T-cell (primary cell): ENCODE results near the gene DLG2. TPM values are rescaled to one million over a fixed set of nuclear protein-coding genes. Genes with fewer than 3 reads are reported as not detected.

Experiments
- ATAC-seq, 4 experiments: fragments of 200-7000 bp in 3 of 4; fragments of 150-1000 bp in 1 of 4; cut with Tn5 transposase; replicated peaks in 1 of 4; 1 replicate in 3 of 4; 2 replicates in 1 of 4; pipeline ENCODE4 v1.10.0; 2021; ENCODE audit warnings: moderate library complexity in 3 of 4, mild to moderate bottlenecking in 2 of 4, moderate number of reproducible peaks in 1 of 4
- CTCF ChIA-PET, 2 donors: fragments of 300-600 bp; sonication (Branson Sonifier 250); formaldehyde crosslinking; loops; one replicate each; lab custom pipeline; 2022; ENCODE audit warnings: antibody characterized with exemption in 2 of 2; lab: Charles Lee
- POLR2A ChIA-PET, 2 donors: fragments of 300-600 bp; sonication (Branson Sonifier 250); formaldehyde crosslinking; loops; one replicate each; lab custom pipeline; 2022; ENCODE audit warnings: antibody characterized with exemption in 2 of 2; lab: Charles Lee
- DNase-seq, 35 experiments: peaks; one replicate each; pipeline versions ENCODE4 v3.0.0 to v3.0.0-alpha.2; 2013 to 2023
- H3K27ac ChIP-seq: one replicate; pipeline ENCODE4 v1.5.1; 2013; ENCODE audit warnings: low read length
- H3K27me3 ChIP-seq, 2 experiments: replicated peaks in 1 of 2; 1 replicate in 1 of 2; 2 replicates in 1 of 2; pipeline versions ENCODE4 v1.6.1 to v1.7.0; 2013; ENCODE audit warnings: low read length in 1 of 2, mixed read lengths in 1 of 2; ENCODE audit not compliant: control insufficient read depth in 2 of 2, insufficient read depth in 2 of 2; ENCODE audit errors: extremely low read depth in 1 of 2
- H3K36me3 ChIP-seq, 2 donors: 1 replicate in 1 of 2; 2 replicates in 1 of 2; pipeline versions ENCODE4 v1.6.1 to v1.7.0; 2013; ENCODE audit warnings: low read length in 1 of 2; ENCODE audit not compliant: control insufficient read depth in 2 of 2, insufficient read depth in 1 of 2; ENCODE audit errors: extremely low read depth in 1 of 2
- H3K4me1 ChIP-seq, 2 experiments: 1 replicate in 1 of 2; 2 replicates in 1 of 2; pipeline versions ENCODE4 v1.6.1 to v1.7.0; 2013; ENCODE audit warnings: low read length in 2 of 2, mixed read lengths in 1 of 2; ENCODE audit not compliant: insufficient read depth in 2 of 2, control insufficient read depth in 1 of 2; ENCODE audit errors: extremely low read depth in 1 of 2
- H3K4me3 ChIP-seq, 2 donors: 1 replicate in 1 of 2; 2 replicates in 1 of 2; pipeline versions ENCODE4 v1.5.1 to v1.7.0; 2013; ENCODE audit warnings: mild to moderate bottlenecking in 2 of 2, low read length in 1 of 2, moderate library complexity in 1 of 2; ENCODE audit not compliant: control insufficient read depth in 1 of 2; ENCODE audit errors: extremely low read depth in 1 of 2
- H3K9me3 ChIP-seq: 2 replicates; pipeline ENCODE4 v1.7.0; 2013
- H3K27ac Mint-ChIP-seq, 2 donors: one replicate each; pipeline ENCODE4 v1.8.0; 2020 to 2021; ENCODE audit warnings: mild to moderate bottlenecking in 2 of 2, mixed read lengths in 2 of 2
- H3K27me3 Mint-ChIP-seq, 2 donors: one replicate each; pipeline ENCODE4 v1.8.0; 2021 to 2022; ENCODE audit warnings: mixed read lengths in 2 of 2
- H3K36me3 Mint-ChIP-seq: one replicate; pipeline ENCODE4 v1.8.0; 2021; ENCODE audit warnings: mixed read lengths
- H3K4me1 Mint-ChIP-seq, 3 donors: one replicate each; pipeline ENCODE4 v1.8.0; 2020 to 2022; ENCODE audit warnings: mixed read lengths in 3 of 3, mild to moderate bottlenecking in 1 of 3
- H3K4me3 Mint-ChIP-seq, 3 donors: one replicate each; pipeline ENCODE4 v1.8.0; 2020 to 2022; ENCODE audit warnings: mild to moderate bottlenecking in 3 of 3, mixed read lengths in 3 of 3, moderate library complexity in 3 of 3
- H3K9me3 Mint-ChIP-seq, 3 donors: one replicate each; pipeline ENCODE4 v1.8.0; 2020 to 2022; ENCODE audit warnings: mixed read lengths in 3 of 3
- WGBS: methylation state at CpG from one replicate; pipeline ENCODE4 v1.1.5; 2013; ENCODE audit warnings: missing lambda C conversion rate; ENCODE audit not compliant: insufficient coverage; 5-methylcytosine and 5-hydroxymethylcytosine counted together
- total RNA-seq, 35 experiments: library from RNA in 6 of 35; stranded (reverse) in 6 of 35; fragments of 120-200 nt in 1 of 35; gene quantifications; one replicate each; pipeline versions ENCODE4 v1.2.1 to v1.2.4 and lab custom pipeline; 2013 to 2026

DLG2 gene
- total RNA-seq, 5 donors from 2014 or later (not counting 1 experiment from before 2014, with no cell fraction given): 2.3 to 4.1 (median 2.9) TPM

GRCh38 chr11:83957038-83957900, 1669.9 kb downstream of the DLG2 start:
- Mint-ChIP-seq H3K27me3 (no peaks in the 10 kb centered on the region), H3K36me3 (no peaks in the 10 kb centered on the region), H3K4me1 (no peaks in the 10 kb centered on the region), H3K4me3 (no peak overlapping the region), H3K9me3 (peaks cover 0 to 5% (median 0%) of the 10 kb centered on the region in 3 donors), H3K27ac (no peak overlapping the region)
- Histone ChIP-seq H3K27ac (no peak overlapping the region), H3K27me3 (no peaks in the 10 kb centered on the region), H3K4me3 (no peak overlapping the region), H3K36me3 (no peaks in the 10 kb centered on the region), H3K9me3 (no peaks in the 10 kb centered on the region), H3K4me1 (no peaks in the 10 kb centered on the region)
- CTCF ChIA-PET: no interaction called here
- POLR2A ChIA-PET: no interaction called here
- DNase-seq (no peak), ATAC-seq (no peak)
- WGBS: 46% methylated on average over 2 of the region's 2 CpGs

- ChIA-PET POLR2A (no interaction called here), CTCF (no interaction called here)
- no peak overlapping the region for H3K4me3 Mint-ChIP-seq
- no peaks in the 10 kb centered on the region for H3K36me3 Mint-ChIP-seq
- Histone ChIP-seq H3K4me3 (no peak overlapping the region), H3K27ac (no peak overlapping the region), H3K4me1 (no peaks in the 10 kb centered on the region), H3K36me3 (no peaks in the 10 kb centered on the region), H3K9me3 (no peaks in the 10 kb centered on the region), H3K27me3 (no peaks in the 10 kb centered on the region)
- H3K4me1 Mint-ChIP-seq: no peaks in the 10 kb centered on the region
- no peaks in the 10 kb centered on the region for H3K27me3 Mint-ChIP-seq
- WGBS: 84% methylated on average over 7 of the region's 10 CpGs
- DNase-seq: no peak
- no peak overlapping the region for H3K27ac Mint-ChIP-seq
- ATAC-seq: no peak
- peaks cover 0 to 12% (median 6%) of the 10 kb centered on the region in 3 donors for H3K9me3 Mint-ChIP-seq
These were observed 1670.9 kb downstream of the DLG2 start for GRCh38 chr11:83956119-83956697.

DNA sequence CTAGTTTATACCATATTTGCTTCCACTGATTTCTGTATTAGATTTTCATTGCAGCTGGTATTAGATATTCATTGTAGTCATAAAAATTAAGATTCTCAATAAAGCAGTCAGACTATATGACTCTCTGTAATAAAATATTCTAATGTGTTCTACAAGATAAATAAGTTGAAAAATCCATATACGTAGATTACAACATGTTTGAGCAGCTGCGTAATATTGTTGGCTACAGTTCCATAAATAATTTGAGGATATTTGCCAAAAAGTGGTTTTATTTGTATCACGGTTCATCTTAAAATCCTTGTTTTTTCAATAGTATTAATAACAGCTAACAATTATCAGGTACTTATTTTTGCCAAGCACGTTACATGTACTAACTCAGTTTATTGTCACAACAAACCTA, 1672.4 kb downstream of the DLG2 start:
- ChIA-PET POLR2A (no interaction called here), CTCF (no interaction called here)
- Mint-ChIP-seq H3K36me3 (no peaks in the 10 kb centered on the region), H3K27ac (no peak overlapping the region), H3K4me1 (no peaks in the 10 kb centered on the region), H3K9me3 (peaks cover 0 to 13% (median 7%) of the 10 kb centered on the region in 3 donors), H3K27me3 (no peaks in the 10 kb centered on the region), H3K4me3 (no peak overlapping the region)
- DNase-seq (no peak), ATAC-seq (no peak)
- H3K4me1 ChIP-seq: no peaks in the 10 kb centered on the region
- no peak overlapping the region for H3K27ac ChIP-seq
- no peaks in the 10 kb centered on the region for H3K27me3 ChIP-seq
- H3K36me3 ChIP-seq: no peaks in the 10 kb centered on the region
- no peaks in the 10 kb centered on the region for H3K9me3 ChIP-seq
- no peak overlapping the region for H3K4me3 ChIP-seq
- WGBS: no CpG with 5 or more reads among the region's 4 CpGs

GRCh38 chr11:83951521-83951920, 1675.6 kb downstream of the DLG2 start:
- Mint-ChIP-seq H3K27me3 (no peaks in the 10 kb centered on the region), H3K9me3 (peaks cover 0 to 8% (median 7%) of the 10 kb centered on the region in 3 donors), H3K36me3 (no peaks in the 10 kb centered on the region), H3K4me3 (no peak overlapping the region), H3K27ac (no peak overlapping the region), H3K4me1 (no peaks in the 10 kb centered on the region)
- Histone ChIP-seq H3K4me3 (no peak overlapping the region), H3K4me1 (no peaks in the 10 kb centered on the region), H3K27me3 (no peaks in the 10 kb centered on the region), H3K9me3 (no peaks in the 10 kb centered on the region), H3K36me3 (no peaks in the 10 kb centered on the region), H3K27ac (no peak overlapping the region)
- CTCF ChIA-PET: no interaction called here
- 57% methylated on average over 1 of the region's 1 CpG for WGBS
- no peak for DNase-seq
- ATAC-seq: no peak
- POLR2A ChIA-PET: no interaction called here

DNA sequence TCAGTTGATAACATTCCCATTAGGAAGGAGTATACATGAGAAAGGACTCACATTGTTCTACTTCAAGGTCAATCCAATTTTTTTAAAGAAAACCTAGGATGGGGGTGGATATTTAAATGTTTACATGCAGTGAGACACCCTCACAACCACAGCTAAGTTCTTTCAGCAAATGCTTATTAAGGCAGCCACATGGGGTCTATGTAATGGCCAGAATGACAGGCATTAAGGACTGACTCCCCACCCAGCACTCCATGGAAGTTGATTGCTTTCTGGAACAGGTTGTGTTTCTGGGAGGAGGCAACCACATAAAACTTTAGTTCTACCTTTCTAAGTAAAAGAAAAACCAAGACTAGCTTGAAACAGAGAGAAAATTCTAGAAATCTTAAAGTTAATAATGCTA, 1678.9 kb downstream of the DLG2 start:
- Mint-ChIP-seq H3K9me3 (peaks cover 3 to 16% (median 12%) of the 10 kb centered on the region in 3 donors), H3K36me3 (no peaks in the 10 kb centered on the region), H3K4me1 (no peaks in the 10 kb centered on the region), H3K27me3 (no peaks in the 10 kb centered on the region), H3K4me3 (no peak overlapping the region), H3K27ac (no peak overlapping the region)
- Histone ChIP-seq H3K9me3 (no peaks in the 10 kb centered on the region), H3K27me3 (no peaks in the 10 kb centered on the region), H3K27ac (no peak overlapping the region), H3K36me3 (no peaks in the 10 kb centered on the region), H3K4me3 (no peak overlapping the region), H3K4me1 (no peaks in the 10 kb centered on the region)
- CTCF ChIA-PET: no interaction called here
- DNase-seq: no peak
- ATAC-seq: no peak
- POLR2A ChIA-PET: no interaction called here

- CTCF ChIA-PET: no interaction called here
- POLR2A ChIA-PET: no interaction called here
- Mint-ChIP-seq H3K4me1 (no peaks in the 10 kb centered on the region), H3K27me3 (no peaks in the 10 kb centered on the region), H3K9me3 (peaks cover 5 to 9% (median 6%) of the 10 kb centered on the region in 3 donors), H3K36me3 (no peaks in the 10 kb centered on the region), H3K27ac (no peak overlapping the region), H3K4me3 (no peak overlapping the region)
- H3K4me1 ChIP-seq: no peaks in the 10 kb centered on the region
- H3K27ac ChIP-seq: no peak overlapping the region
- no peak for DNase-seq
- H3K4me3 ChIP-seq: no peak overlapping the region
- H3K36me3 ChIP-seq: no peaks in the 10 kb centered on the region
- WGBS: 80% methylated on average over 3 of the region's 7 CpGs
- no peaks in the 10 kb centered on the region for H3K27me3 ChIP-seq
- H3K9me3 ChIP-seq: no peaks in the 10 kb centered on the region
- ATAC-seq: no peak
These were observed 1681.2 kb downstream of the DLG2 start for GRCh38 chr11:83945976-83946375.
